ENCODE measurements around the gene SLBP.

The SLBP gene

DNA sequence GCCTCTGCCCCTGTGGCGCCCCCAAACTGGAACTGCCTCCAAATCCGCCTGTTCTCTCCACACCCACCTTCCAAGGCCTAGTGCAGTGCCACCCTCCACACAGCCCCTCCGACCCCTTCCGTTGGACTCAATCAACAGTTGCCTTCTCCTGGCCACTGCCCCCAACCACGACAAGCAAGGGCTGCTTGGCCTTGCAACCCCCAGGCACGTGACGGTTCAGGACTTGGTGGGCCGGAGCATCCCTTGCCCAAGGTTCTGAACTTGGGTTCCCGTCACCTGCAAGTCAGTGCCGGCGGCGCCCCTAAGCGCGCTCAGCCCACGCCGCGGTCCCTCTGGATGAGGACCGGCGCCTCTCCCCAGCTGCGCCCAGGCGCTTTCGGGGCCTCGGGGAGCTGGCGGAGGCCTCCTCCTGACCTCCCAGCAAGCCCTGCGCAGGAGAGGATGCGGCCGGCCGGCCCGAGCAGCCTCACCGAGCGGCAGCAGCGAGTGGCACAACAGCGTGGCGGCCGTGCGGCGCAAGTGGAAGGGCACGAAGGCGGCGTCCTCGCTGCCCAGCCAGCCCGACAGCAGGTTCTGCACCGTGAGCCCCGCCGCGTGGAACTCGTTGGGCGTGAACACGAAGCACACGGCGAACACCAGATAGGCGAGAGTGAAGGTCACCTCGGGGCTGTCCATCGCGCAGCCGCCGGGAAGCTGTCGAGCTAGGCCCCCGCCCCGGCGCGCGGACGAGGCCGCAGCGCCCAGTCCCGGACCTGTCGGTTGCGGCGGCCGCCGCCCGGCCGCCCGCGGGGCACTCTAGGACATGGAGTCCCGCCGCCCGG, 8.3 kb upstream of the SLBP start:
- in situ Hi-C loops (cut with HindIII; ENCODE audit: low pct_unique_long_range_greater_than_20kb, low sequenced_read_pairs): no loop called here
- DNase-seq (ENCODE audit: low read depth in 1 of 2, low spot score in 1 of 2): peak in 1 of 2 experiments; percentile 52
- TF ChIP-seq JUND (IDR thresholded peaks at IDR 0.05; ENCODE audit: low read depth): no peak

DNA sequence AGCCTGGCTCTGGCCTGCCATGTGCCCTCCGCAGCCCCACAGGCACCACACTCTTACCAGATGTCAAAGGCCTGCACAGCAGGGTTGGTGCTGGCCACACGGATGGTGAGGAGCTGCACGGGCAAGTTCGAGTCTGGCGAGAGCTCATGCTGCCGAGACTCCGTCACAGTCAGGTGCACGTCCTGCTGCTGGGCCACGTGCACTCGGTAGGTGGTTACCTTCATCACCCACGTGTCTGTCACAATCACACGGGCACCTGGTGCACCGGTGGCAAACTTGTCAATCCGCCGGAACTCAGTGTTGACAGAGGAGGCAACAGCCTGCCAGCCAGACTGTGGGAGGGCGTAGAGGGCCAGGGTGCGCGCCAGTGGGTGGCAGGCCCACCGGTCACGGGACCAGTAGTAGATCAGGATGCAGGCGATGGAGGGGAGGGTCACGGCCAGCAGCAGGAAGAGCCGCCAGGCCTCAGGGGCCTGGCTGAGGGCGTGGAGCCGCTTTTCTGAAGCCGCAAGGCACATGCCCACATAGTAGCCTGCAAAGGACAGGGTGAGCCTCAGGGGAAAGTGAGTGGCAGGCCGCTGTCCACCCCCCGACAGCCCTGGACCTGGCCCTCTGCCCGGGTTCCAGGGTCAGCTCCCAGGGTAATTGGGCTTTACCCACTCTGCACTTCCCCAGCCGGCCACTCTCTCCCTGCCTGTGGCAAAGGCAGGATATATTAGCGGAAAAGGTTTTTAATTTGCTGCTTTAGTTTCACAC, 6.2 kb upstream of the SLBP start:
- TF ChIP-seq JUND (IDR thresholded peaks at IDR 0.05; ENCODE audit: low read depth): no peak
- no peak for DNase-seq (ENCODE audit: low read depth in 1 of 2, low spot score in 1 of 2)
- in situ Hi-C loops (cut with HindIII; ENCODE audit: low pct_unique_long_range_greater_than_20kb, low sequenced_read_pairs): no loop called here

DNA sequence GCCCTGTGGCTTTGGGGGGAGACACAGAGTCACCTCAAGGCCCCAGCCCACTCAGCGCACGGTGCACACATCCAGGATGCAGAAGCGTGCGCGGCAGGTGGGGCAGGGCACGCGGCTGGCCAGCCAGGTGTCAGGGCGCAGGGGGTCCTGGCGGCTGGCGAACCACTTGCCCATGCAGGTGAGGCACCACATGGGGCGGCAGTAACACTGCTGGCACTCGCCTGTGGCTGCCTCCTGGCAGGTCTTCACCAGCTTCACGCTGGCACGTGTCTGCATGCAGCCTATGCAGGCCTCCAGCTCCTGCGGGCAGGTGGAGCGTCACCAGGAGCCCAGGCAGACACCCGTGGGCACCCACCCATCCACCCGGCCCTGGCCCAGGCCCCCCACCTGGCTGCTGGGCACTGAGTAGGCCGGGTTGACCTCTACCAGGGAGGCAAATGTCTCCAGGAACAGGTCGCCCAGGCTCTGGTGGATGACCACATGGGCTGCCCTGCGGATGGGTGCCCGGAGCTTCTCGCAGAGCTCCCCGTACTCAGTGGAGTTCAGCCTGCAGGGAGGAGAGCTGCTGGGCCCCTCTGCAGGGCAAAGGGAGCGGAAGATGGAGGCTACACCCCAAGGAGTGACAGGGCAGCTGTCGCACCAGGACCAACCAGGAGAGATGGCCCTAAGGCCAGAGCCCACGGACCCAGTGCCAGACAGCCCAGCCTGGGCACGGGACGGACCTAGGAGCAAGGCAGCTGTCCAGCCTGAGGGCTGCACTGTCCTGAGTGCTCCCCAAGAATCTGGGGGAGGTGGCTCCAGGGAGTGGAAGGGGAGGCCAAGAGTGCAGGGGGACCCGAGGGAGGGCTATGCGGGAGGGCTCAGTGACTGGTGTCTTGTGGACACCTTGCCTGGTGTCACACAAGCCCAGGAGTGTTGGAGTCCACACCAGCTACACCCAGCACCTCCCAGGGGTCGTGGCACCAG, 5.3 kb upstream of the SLBP start:
- no peak for TF ChIP-seq JUND (IDR thresholded peaks at IDR 0.05; ENCODE audit: low read depth)
- in situ Hi-C loops (cut with HindIII; ENCODE audit: low pct_unique_long_range_greater_than_20kb, low sequenced_read_pairs): no loop called here
- no peak for DNase-seq (ENCODE audit: low read depth in 1 of 2, low spot score in 1 of 2)

DNA sequence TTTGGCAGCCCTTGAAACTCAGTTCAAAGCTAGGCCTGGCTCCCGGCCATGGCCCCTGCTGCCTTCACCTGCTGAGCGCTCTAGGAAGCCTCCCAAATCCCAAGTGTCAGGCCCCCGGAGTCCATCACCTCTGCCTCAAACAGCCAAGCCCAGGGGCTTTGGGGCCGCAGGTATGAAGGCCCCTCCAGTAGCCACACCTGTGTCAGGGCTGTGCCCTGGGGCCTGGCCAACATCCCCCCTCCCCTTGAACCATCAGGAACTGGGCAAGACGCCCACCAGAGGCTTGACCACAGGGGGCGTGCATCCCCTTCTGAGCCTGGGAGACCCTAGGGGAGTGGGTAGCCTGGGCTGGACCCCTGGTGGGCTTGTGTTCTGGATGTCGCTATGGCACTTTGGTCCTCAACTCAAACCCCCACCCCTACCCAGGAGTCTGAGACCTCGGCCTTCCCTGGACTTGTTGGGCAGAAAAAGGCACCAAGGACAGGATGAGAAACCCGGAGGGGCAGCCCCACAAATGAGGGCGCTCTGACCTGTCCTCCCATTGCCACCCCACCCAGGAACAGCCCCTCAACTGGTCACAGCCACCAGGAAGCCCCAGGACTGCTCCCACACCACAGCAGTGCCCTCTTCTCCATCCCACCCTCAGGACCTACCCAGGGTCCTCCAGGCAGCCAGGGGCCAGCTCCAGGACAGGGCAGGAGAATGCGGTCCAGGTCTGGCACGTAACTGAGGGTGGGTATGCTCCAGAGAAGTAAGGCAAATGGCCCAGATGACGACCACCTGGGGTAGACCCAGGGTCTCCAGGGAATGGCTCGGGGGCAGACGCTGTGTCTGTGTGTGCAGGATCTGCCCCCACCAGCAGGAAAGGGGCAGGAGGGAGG, 4.2 kb upstream of the SLBP start:
- in situ Hi-C loops (cut with HindIII; ENCODE audit: low pct_unique_long_range_greater_than_20kb, low sequenced_read_pairs): no loop called here
- no peak for DNase-seq (ENCODE audit: low read depth in 1 of 2, low spot score in 1 of 2)
- TF ChIP-seq JUND (IDR thresholded peaks at IDR 0.05; ENCODE audit: low read depth): no peak

DNA sequence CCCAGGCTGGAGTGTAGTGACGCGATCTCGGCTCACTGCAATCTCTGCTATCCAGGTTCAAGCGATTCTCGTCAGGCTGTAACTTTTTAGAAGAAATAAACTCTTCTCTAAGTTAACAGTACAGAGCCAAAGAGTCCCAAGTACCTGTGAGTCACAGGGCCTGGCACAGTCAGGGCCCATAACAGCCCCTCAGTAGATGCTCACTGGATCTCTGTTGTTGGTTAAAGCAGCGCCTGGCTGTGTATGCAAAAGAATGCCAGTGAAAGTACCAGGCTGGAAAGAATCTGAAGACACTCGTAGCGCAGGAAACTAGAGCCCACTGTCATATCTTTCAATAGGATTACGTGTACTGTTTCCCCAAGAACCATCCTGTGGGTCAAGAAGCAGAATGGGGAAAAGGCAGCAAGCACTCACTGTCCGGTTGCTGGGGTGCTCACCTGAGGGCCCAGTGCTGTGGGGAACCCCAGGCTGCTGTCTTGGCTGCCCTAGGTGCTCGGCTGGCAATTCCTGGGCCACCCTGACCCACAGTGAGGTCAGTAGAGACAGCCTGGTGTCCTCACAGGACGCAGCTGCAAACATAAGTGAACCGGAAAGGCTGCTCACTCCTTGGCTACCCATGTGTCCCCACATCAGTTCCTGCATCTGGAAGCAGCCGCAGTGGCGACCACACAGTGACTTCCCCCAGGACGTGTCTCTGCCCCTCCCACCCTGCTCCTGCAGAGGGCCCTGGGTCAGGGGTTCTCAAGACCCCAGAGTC, 3.1 kb upstream of the SLBP start:
- DNase-seq (ENCODE audit: low read depth in 1 of 2, low spot score in 1 of 2): no peak
- no peak for TF ChIP-seq JUND (IDR thresholded peaks at IDR 0.05; ENCODE audit: low read depth)
- in situ Hi-C loops (cut with HindIII; ENCODE audit: low pct_unique_long_range_greater_than_20kb, low sequenced_read_pairs): no loop called here

DNA sequence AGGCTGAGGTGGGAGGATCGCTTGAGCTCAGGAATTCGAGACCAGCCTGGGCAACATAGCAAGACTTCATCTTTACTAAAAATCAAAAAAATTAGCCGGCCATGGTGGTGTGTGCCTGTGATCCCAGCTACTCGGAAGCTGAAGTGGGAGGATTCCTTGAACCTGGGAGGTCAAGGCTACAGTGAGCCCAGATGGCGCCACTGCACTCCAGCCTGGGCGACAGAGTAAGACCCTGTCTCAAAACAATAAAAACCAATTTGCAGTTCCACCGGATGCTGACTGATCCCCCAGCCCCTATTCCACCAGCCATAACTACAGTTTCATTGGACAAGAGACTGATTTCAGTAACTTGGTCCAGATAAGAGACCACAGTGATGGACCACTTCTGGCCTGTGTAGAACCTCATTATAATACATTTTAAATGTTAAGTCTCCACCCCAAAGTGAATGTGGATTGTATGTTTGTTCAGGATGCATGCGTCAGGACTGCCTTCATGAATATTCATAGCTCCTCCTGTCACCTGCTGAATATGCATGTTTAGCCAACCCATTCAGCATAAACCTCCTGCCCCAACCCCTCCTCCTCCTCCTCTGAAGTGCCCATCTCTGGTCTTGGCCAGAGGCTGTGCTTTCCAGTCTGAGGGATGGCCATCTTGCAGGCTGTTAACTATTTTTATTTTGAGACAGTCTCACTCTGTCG, 2.3 kb upstream of the SLBP start:
- in situ Hi-C loops (cut with HindIII; ENCODE audit: low pct_unique_long_range_greater_than_20kb, low sequenced_read_pairs): no loop called here
- TF ChIP-seq JUND (IDR thresholded peaks at IDR 0.05; ENCODE audit: low read depth): no peak
- peak in 1 of 2 experiments; percentile 82 for DNase-seq (ENCODE audit: low read depth in 1 of 2, low spot score in 1 of 2)

DNA sequence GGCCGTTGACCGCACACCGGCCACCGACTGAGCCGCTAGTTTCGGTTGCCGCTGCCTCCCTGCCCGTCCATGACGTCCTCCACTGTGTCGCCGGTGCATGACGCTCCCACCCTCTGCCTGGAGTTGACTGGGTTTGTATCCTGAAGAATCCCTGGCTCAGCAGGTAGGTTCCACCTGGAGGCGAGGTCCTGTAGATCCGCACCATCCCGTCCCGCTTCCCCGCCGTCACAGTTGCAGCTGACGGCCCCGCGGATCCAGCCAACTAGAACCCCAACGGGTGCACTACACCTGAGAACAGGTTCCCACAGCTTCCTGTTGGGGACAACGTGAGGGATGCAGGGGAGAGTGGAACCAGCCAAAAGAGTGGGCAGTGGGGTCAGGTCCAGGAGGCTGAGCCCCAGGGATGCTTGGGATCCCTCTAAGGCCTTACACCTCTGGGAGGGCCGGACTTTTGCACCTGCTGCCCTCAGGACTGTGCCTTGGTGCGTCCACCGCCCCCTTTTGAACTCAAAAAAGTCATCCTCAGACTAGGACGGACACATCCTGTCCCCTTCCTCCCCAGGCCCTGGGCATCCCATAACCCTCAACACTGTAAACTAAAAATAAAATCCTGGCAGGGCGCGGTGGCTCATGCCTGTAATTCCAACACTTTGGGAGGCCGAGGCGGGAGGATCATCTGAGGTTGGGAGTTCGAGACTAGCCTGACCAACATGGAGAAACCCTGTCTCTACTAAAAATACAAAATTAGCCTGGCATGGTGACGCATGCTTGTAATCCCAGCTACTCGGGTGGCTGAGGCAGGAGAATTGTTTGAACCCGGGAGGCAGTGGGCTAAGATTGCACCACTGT, 1.1 kb upstream of the SLBP start:
- in situ Hi-C loops (cut with HindIII; ENCODE audit: low pct_unique_long_range_greater_than_20kb, low sequenced_read_pairs): no loop called here
- no peak for TF ChIP-seq JUND (IDR thresholded peaks at IDR 0.05; ENCODE audit: low read depth)
- peak in 1 of 2 experiments; percentile 46 for DNase-seq (ENCODE audit: low read depth in 1 of 2, low spot score in 1 of 2)

DNA sequence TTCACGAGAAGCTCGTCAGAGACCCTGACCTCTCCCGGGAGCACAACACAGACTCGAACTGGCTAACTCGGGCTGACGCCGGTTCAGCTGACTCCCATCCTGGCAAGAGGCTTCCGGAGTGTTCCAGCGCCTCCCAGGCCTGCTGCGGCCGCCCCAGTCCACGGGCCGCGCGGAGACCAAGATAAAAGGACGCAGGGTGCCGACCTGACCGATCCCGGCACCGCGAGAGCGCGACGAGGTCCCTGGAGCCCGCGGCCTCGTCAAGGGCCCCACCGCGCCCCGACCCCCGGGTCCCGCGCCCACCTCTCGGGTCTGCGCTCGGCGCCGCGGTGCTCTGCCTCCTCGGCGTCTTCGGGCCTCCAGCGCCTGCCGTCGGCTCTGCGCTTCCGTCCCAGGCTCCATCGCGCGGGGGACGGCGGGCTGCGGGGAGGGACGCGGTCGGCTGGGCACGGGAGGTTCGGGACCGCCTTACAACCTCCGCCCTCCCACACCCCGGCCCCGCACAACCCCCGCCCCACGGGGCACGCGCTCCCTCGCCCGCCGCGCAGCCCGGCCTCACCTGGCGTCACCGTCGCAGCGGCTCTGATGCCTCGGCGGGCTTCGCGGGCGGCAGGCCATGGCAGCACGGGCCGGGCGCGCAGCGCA, 426 bp downstream of the SLBP start:
- in situ Hi-C loops (cut with HindIII; ENCODE audit: low pct_unique_long_range_greater_than_20kb, low sequenced_read_pairs): no loop called here
- DNase-seq (ENCODE audit: low read depth in 1 of 2, low spot score in 1 of 2): peak in 1 of 2 experiments; percentile 46
- TF ChIP-seq JUND (IDR thresholded peaks at IDR 0.05; ENCODE audit: low read depth): no peak

DNA sequence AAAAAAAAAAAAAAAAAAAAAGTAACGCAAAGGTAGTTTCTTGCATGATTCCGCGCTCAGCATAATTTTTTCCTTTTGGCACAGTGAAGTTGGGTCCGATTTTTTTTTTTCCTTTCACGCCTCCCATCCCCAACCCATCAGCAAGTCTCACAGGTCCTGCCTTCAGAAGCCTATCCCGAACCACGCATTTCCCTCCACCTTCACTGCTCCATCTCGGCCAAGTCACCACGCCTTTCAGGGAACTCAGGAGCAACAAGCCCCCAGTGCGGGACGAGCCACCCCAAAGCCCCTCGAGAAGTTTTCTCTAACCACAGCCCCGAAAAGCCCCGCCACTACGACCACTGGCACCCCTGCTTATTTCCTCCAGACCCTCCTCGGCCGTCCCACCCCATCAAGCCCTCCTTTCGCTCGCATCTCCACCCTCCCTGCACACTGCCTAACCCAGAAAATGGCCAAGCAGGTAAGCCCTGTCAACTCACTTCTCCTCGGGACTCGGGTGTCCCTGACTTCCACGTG, 1.0 kb downstream of the SLBP start:
- no peak for DNase-seq (ENCODE audit: low read depth in 1 of 2, low spot score in 1 of 2)
- TF ChIP-seq JUND (IDR thresholded peaks at IDR 0.05; ENCODE audit: low read depth): no peak
- in situ Hi-C loops (cut with HindIII; ENCODE audit: low pct_unique_long_range_greater_than_20kb, low sequenced_read_pairs): no loop called here

Data from T47D (cell line).